NCI-H128 (cell line): ENCODE data around the gene AFTPH.

Experiments
- DNase-seq: peaks from one replicate; lab custom pipeline; 2025; ENCODE audit not compliant: unreplicated experiment; lab: John Stamatoyannopoulos, UW

The AFTPH gene

DNA sequence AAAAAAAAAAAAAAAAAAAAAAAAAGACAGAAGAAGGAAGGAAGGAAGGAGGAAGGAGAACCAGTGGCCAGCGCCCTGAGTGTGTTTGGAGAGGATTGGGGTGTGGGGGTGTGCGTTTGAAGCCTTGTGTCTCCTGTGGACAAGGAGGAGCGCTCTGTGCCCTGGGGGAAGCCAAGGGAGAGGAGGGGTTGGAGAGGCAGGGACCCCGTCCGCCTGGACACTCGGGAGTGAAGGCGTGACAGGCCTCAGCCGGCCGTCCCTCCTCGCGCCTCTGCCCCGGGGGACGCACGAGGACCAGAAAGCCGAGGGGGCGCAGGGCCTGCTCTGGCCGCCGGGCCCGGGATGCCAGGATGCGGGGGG lies 84.7 kb downstream of the AFTPH start:
- no peak for DNase-seq

DNA sequence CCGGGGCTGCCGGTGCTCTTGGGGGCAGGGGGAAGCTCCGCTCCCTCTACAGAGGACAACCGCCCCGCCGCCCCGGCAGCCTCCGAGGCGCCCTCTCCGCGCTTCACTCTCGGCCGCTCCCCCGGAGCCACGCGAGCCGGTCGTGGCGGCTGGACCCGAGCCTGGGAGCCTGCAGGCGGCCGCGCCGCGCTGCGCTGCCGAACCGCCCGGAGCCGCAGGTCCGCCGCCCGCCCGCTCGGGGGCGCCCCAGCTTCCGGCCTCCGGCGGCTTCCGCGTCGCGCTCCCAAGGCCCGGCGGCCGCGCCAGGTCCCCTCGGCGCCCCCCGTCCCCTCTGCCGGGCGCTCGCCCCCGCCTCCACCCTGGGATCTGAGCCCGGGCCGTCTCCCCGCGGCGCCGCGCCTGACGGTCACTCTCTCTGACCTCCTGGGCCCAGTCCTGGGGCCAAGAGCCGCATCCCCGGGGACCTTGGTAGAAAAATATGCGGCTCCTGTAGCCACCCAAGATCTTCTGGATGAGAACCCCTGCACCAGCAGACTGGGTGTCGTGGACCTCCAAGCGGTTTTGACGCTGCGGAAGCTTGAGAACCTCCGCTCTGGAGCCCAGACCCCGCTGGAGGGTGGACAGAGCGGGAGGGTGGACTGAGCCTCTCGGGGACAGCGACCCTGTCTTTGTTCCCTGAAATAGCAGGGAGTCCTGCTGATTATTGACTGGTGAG lies 85.3 kb downstream of the AFTPH start:
- no peak for DNase-seq

DNA sequence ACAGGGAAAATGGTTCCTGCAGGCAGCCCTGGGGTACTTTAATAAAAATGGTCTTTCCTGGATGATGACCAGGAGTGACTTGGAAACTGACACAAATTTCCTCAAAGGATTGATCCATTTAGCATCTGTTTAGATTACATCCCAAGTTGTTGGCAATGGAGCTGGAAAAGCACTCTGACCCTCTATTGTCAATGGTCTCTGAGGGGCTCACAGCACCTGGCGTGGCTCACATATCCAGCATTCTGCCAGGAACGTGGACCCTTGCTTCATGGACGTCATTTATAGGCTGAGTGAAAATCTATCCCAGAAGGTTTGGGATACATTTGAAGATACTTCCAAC lies 85.8 kb downstream of the AFTPH start:
- no peak for DNase-seq

DNA sequence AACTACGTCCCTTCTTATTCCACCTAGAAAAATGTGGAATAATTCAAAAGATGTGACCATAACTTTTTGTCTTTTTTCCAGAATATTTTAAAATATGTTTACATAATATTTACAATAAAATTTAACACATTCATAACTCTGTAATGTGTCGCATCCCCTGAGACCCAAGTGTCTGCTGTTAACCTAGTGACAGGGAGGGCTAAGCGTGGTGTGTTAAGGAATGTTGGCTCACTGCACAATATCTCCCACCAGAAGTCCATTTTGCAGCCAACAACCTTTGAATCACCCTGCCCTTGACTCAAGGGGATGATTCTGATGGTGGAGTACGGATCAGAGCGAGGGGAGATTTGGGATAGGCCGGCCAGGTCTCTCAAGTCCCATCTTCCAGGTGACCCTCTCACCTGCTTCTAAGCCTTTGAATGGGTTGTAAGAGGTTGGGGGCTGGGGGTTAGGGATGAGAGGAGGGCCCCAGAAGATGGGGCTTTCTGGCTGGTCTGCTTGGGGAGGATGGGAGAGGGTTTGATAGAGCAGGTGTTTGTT lies 86.3 kb downstream of the AFTPH start:
- no peak for DNase-seq

DNA sequence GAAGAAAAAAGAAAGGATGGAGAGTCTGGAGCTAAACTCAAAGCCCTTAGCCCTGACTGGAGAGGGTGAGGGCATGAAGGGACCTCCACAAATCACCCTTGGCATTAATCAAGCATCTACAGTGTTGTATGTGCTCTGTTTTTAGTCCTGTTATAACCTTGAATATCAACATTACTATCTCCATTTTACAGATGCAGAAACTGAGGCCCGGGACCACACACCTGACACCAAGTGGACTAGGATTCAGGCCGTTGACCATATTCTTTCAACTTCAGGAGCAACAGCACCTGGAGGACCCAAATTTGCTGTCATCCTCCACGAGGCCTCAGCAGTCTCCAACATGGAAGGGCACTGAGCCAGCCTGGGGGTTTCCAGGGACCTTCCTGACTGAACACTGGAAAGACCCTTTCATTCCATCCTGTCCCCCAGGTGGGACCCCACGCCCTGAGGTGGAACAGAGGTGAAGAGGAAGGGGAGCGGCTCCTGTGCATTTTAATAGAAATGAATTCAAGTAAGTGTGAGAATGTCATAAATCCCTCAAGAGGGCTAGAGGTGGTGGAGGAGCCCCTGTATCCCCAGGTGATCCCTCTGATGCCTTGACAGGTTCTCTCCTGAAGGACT lies 88.6 kb downstream of the AFTPH start:
- no peak for DNase-seq

DNA sequence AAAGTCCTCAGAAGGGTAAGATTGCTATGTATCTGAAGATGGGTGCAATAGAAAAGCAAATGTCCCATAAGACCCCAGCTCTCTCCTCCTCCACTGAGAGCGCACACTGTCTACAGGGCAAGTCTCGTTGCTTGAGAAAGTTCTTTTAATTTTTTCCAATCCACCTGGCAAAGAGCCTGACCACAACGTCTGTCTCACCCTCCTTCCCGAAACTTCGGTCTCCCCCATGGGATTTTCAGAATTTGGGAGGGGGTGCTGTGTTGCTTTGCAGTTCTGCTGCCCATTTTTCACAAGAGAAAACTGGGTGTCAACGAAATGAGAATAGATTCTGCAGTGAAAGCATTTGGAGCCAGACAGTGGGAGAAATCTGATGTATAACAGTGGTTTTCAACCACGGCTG lies 89.1 kb downstream of the AFTPH start:
- DNase-seq = no peak

DNA sequence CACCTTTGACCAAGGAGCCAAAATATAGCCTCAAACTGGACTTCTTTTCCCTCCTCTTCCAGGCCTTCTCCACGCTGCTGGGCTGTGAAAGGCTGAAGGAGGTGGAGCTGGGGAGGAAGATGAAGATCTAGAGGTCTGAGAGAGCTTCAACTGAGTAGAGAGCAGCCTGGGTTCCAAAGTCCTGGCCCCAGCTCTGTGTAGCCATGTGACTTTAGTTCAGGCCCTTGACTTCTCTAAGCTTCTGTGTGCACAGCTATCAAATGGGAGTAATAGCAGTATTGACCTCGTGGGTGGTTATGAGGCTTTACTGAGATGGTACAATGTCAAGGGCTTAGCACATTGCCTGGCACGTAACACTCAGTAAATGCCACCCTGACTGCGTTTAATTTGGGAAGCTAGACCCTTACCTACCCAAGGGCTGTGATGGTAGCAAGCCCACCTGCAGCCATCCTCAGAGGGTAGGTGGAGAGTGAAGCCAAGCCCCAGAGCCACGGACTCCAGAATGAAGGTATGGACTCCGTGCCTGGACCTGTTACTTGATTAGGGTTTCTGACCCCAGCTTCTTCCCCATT lies 91.2 kb downstream of the AFTPH start:
- DNase-seq = no peak

DNA sequence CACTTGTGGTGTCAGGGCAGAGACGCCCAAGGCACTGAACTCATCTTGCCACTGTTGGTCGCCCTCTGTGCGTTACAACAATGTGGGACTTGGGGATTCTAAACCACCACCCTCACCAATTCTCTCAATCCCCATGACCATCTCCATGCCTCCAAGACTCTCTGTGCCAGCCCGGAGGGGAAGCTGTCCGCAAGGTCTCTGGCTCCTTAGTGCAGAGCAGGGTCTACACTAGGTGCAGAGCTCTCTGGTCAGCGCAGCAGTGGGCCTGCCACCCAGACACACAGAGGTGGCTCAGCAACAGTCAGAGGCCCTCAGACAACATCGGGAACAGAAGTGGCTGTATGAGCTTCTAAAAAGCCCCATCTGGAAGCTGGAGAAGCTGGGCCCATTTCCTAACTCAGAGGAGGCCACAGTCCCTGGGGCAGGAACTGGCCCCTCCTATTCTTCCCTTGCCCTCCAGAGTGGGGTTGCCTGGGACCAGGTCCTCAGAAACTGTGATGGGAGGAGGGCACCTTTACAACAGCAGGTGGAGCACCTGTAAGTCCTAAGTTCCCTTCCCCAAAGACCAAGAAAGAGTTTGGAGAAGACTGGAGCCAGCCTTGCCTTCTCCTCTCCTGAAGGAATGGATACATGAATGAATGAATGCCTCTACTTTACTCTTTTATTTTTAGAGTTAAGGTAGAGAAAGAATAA lies 91.9 kb downstream of the AFTPH start:
- no peak for DNase-seq

DNA sequence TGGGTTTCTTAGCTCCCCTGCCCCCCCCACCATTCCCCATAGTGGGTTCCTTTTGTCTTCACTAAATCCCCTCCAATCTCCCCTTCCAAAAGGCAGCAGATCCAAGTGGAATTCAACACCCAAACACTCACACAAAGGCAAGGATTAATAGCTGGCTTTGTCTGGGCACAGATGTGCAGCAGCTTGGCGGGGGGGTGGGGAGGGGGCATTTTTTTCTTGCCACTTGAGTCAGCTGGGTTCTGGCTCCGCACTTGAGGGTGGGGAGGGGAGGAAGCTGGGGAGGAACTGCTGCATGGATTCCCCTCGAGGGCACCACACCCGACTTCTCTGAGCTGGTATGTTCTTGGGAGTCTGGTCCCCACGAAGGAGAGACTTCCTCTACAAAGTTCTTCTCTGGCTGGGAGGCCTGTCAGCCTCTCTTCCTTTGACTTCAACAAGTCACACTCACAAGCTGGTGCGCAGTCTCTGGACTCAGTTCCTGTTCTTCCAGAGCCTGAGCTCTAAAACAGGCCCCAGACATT lies 93.6 kb downstream of the AFTPH start:
- DNase-seq = no peak

DNA sequence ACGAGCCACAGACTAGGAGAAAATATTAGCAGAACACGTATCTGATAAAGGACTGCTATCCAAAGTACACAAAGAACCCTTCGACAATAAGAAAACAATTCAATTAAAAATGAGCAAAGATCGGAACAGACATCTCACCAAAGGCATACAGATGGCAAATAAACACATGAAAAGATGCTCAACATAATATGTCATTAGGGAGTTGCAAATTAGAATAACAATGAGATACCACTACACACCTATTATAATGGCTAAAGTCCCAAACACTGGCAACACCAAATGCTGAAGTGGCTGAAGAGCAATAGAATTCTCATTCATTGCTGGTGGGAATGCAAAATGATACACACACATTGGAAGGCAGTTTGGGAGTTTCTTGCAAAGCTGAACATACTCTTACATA lies 96.5 kb downstream of the AFTPH start:
- DNase-seq = no peak

DNA sequence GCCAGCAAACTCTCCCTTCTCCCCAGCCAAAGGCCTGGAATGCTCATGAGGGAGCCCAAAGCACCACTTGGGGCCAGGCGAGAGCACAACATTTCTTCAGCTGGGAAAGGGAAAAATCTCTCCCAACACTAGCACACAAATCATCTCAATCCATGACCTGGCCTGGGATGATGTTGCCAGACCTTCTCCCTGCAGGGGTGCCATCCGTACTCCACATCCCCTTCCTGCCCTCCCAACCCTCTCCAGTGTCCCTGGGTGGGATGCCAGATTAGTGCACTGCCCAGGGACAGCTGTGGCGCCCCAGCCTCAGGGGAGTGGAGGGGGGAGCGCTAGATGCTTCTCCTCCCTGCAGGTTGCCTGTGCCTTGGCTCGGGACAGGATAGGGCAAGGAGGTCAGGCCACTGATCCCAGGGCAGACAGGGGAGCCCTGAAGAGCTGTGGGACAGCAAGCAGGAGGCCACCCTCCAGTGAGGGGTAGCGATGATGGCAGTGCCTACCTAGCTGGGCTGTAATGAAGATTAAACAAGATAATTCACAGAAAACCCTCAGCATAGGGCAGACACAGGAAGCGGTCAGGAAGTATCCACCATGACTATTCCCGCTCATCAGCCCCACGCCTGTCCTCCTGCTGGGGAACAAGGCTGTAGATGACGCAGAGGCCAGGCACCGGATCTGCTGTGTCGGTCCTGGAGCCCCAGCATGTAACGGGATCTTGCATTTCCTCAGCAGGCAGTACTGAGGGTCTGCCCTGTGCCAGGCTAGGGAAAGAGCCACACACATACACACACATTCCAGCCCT lies 98.5 kb downstream of the AFTPH start:
- no peak for DNase-seq

DNA sequence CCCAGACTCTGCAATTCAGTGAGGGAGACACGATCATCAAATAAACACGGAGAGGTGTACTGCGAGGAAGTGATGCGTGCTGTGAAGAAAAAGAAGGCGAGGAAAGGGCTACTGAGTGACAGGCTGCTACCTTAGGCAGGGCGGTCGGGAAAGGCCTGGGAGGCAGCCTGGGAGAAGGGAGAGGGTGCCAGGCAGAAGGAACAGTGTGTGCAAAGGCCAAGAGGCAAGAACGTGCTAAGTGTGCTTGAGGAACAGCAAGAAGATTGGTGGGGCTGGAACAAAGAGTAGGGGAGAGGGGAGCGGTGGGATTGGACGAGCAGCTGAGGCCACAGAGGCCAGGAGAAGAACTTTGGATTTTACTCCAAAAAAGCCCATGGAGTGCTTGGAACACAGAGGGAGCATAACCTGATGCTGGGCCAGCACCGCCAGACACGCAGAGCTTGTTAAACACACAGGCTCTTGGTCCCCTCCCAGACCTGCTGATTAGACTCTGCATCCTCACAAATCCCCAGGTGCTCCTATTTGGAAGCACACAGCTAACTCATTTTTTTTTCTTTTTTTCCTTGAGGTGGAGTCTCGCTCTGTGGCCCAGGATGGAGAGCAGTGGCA lies 99.2 kb downstream of the AFTPH start:
- no peak for DNase-seq

DNA sequence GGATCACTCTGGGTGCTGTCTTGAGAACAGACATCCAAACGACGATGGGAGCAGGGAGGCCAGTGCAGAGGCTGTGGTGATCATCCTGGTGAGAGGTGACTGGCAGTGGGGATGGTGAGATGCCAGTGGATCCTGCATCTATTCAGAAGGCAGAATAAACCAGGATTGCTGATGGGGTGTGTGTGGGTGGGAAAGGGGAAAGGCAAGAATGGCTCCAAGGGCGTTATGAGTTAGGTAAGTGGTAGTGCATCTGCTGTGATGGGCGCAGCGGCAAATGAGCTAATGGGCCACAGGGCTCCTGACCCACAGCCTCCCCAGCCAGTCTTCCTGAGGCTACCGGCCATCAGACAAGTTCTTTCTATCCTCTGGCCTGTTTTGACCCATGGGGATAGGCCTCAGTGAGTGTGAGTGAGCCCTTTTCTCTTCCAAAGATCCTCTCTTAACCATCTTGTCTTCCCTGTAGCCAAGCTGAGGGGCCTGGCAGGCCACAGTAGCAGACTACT lies 100.0 kb downstream of the AFTPH start:
- no peak for DNase-seq

DNA sequence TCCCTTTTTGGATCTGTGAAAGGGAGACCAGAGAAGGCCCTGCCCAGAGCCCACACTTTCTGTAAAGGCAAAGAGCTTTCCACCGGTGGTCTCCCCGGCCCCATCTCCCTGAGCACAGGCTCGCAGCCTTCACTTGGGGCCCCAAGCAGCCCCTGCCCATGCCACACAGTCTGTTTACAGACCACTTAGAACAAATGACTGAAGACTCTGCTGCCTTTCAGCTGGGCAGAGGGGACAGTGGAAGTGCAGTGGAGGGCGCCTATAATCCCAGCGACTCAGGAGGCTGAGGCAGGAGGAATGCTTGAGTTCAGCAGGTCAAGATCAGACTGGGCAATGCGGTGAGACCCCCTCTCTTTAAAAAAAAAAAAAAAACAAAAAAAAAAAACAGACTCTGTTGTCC lies 100.7 kb downstream of the AFTPH start:
- DNase-seq = no peak

DNA sequence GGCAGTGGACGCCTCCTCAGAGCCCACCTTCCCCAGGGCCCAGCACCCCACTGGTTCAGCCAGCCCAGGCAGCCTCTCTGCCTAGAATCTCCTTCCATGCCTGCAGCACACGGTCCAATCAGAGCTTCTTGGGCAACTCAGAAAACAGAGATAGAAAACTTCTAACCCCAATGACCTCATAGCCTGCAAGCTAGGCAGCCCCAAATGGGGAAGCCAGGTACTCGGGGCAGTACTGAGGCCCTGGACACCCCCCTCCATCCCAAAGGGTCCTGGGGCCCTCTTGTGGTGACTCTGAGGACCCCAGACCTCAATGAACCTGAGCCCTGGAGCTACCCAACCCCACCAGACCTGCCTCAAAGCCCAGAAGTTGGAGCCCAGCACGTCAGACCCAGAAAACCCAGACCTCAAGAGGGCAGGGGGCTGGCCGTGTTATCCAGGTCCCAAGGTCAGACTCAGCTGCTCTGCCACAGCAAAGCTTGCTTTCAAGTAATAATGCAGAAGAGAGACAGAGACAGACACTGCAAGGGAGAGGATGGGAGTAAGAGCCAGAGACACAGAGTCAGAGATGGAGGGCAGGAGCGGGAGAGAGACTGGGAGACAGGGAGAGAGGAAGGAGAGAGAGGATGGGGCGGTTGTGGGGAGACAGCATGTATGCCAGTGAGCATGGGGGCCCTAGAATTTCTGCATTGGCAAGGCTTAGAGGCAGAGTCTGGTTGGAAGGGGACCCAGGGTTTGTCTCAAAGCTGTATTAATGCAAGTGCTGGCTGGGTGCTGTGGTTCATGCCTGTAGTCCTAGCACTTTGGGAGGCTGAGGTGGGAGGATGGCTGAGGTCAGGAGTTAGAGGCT lies 101.4 kb downstream of the AFTPH start:
- no peak for DNase-seq

DNA sequence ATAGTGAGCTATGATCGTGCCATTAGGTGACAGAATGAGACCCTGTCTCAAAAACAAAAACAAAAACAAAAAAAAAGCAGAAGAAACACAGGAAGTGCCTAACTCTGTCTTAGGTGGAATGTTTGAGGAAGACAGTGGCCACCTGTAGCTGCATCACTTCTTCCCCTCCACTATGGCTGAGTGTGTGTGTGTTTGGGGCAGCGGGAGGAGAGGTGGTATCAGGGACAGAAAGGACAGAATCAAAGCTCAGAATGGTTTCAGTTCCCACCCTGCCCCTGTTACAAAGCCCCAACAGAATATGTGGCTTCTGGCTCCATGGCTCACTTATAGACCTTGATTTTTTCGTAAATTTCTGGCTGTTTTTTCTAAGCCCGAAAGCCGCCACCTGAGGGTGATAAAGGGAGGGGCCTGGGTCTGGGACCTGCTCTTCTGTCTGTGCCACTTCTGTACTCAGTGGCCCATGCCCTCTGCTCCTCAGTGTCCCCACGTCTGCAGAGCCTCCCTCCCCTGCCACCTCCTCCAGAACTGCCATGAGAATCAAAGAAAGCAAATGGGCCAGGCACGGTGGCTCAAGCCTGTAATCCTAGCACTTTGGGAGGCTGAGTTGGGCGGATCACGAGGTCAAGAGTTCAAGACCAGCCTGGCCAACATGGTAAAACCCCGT lies 102.2 kb downstream of the AFTPH start:
- no peak for DNase-seq

DNA sequence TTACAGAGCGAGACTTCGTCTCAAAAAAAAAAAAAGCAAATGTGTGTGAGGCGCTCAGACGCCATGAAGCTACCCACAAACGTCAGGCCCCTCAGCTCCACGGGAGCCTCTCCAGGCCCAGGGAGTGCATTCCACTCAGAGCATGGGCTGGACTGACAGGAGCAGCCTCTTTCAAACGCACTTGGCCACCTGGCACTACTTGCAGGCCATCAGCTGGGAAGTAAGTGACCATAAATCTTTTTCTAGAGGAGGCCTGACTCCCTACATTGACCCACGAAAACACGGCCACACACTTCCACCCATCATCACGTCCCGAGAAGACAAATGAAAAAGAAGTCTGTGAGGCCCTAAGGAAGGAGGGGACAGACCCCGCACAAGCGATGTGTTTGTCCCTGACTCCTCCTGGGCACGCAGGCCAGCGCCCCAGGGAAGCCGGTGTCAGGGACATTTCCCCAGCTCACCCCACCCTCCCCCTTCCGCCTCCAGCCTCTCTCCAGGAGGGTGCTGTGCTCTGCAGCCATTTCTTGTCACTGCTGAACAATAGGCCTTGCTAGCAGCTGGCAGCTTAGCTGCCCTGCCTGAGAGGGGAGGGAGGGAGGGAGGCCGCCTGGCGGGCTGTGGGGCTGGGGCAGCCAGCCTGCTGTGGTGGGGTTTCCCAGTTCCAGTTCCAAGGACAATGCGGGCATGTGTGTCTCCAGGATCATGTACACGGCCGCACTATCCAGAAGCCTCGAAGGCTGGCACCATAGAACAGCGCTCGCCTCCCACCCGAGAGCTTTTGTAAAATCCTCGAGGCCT lies 103.0 kb downstream of the AFTPH start:
- DNase-seq = peak; percentile 28
